ENCODE measurements around the gene SULT1E1.
"Not testable (repeated sequence)": the region's sequence is repeated elsewhere in the genome, so short reads cannot be mapped to it uniquely, and the experiment has no call there.

SULT1E1 gene

DNA sequence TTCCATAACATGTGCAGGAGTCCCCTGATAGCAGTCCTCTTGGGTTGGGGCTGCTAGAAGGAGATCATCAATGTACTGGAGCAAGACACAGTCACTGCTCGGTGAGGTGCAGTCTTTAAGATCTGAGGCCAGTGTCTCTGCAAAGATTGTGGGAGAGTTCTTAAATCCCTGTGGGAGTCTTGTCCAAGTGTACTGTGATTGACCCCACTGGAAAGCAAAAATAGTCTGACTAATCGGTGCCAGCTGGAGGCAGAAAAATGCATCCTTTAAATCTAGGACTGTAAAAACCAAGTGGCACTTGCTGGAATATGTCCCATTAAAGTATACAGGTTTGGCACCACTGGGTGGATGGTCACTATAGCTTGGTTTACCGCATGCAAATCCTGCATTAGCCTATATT lies 31.1 kb downstream of the SULT1E1 start:
- H3K4me3 ChIP-seq (ENCODE audit: low read length): no peak overlapping the region
- TF ChIP-seq, protein P1, sequence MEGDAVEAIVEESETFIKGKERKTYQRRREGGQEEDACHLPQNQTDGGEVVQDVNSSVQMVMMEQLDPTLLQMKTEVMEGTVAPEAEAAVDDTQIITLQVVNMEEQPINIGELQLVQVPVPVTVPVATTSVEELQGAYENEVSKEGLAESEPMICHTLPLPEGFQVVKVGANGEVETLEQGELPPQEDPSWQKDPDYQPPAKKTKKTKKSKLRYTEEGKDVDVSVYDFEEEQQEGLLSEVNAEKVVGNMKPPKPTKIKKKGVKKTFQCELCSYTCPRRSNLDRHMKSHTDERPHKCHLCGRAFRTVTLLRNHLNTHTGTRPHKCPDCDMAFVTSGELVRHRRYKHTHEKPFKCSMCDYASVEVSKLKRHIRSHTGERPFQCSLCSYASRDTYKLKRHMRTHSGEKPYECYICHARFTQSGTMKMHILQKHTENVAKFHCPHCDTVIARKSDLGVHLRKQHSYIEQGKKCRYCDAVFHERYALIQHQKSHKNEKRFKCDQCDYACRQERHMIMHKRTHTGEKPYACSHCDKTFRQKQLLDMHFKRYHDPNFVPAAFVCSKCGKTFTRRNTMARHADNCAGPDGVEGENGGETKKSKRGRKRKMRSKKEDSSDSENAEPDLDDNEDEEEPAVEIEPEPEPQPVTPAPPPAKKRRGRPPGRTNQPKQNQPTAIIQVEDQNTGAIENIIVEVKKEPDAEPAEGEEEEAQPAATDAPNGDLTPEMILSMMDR (conservative IDR thresholded peaks at IDR 0.05; ENCODE audit: low read depth, low read length): no peak
- peak; percentile 54 for DNase-seq (ENCODE audit: low read depth)

DNA sequence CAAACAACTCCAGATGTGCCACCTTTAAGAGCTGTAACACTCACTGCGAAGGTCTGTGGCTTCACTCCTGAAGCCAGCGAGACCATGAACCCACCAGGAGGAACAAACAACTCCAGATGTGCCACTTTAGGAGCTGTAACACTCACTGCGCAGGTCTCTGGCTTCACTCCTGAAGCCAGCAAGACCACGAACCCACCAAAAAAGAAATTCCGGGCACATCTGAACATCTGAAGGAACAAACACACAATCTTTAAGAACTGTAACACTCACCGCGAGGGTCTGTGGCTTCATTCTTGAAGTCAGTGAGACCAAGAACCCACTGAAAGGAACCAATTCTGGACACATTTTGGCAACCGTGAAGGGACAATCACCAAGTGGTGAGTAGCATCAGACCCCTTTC lies 34.9 kb downstream of the SULT1E1 start:
- not testable (repeated sequence) for DNase-seq (ENCODE audit: low read depth)

DNA sequence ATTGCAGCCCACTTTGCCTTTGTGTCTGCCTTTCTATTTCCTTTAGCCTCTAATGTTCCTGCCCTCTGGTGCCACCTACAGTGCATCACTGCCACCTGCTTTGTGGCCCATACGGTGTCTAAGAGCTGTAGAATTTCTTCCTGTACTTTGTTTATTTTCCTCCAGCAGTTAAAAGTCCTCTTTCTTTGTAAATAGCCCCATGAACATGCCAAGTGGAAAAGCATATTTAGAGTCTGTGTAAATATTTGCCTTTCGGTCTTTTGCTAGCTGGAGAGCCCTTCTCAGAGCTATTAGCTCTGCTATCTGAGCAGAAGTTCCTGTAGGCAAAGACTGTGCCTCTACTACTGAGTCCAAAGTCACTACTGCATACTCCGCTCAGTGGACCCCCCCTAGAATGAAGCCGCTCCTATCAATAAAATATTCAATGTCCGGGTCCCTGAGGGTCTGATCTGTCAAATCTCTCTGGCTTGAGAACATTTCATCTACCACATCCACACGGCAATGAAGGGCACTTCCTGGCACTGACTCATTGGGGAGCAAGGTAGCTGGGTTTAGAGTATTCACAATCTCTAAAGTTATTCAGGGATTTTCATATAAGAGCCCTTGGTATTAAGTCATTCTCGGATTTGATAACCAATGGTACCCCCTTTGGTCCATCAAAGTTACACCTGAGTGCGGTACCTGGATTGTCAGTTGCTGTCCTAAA lies 36.3 kb downstream of the SULT1E1 start:
- TF ChIP-seq, protein P1 (conservative IDR thresholded peaks at IDR 0.05; ENCODE audit: low read depth, low read length): peak; percentile 75
- H3K4me3 ChIP-seq (ENCODE audit: low read length): no peak overlapping the region
- no peak for DNase-seq (ENCODE audit: low read depth)

More for the DNA sequence above, 34.9 kb downstream of the SULT1E1 start:
- H3K4me3 ChIP-seq (ENCODE audit: low read length): not testable (repeated sequence)

DNA sequence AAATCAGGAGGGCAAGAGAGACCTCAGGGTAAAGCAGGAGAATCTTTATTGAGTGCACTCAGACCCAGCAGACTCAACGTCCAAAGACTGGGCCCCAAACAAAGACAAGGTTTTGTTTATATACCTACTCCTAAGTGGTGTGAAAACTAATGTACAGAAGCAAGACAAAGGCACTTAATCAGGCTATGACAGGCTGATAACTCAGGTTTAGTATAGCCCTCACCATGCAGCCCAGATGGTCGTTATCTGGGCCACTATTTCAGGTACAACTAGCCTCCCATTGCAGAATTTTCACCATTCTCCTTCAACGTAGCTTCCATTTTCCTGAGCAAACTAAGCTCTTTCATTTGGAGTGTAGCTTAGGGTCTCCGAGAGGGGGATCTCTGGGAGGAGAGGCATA lies 36.9 kb downstream of the SULT1E1 start:
- TF ChIP-seq, protein P1 (conservative IDR thresholded peaks at IDR 0.05; ENCODE audit: low read depth, low read length): no peak
- H3K4me3 ChIP-seq (ENCODE audit: low read length): no peak overlapping the region
- no peak for DNase-seq (ENCODE audit: low read depth)

DNA sequence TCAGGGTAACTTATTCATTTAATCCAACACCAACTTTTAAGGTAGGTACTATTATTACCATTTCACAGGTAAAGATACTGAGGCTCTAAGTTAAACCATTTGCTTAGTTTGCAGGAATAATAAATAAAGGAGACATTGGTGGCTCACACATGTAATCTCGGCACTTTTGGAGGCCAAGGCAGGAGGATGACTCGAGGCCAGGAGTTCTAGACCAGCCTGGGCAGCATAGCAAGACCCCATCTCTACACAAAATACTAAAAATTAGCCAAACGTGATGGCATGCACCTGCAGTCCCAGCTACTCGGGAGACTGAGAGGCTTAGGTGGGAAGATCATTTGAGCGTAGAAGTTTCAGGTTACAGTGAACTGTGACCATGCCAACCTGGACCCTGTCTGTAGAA lies 37.7 kb downstream of the SULT1E1 start:
- DNase-seq (ENCODE audit: low read depth): no peak
- H3K4me3 ChIP-seq (ENCODE audit: low read length): no peak overlapping the region
- TF ChIP-seq, protein P1 (conservative IDR thresholded peaks at IDR 0.05; ENCODE audit: low read depth, low read length): no peak

DNA sequence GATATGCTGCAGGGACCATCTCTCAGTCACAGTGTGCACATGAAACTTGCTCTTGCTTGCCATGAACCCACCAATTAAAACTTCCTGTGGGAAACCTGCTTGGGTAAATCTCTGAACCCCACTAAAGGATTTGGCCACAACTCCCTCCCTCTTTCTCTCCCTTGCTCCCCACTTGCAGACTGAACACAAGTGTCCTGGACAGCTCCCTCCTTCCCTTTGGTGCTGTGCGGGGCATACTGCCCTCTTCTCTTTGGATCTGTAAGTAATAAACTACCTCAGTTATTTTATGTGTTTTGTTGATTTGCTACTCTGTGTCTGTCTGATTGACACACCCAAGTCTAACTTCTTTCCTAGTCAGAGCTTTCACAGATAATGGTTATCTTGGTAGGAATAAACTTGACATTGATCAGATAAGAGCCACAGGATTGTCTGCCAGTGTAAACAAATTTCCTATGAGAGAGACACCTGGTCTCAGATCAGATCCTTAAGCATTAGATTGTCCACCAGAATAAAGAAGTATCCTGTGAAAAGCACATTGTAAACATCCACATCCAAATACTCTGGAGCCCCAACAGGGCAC lies 41.8 kb downstream of the SULT1E1 start:
- TF ChIP-seq, protein P1 (conservative IDR thresholded peaks at IDR 0.05; ENCODE audit: low read depth, low read length): no peak
- H3K4me3 ChIP-seq (ENCODE audit: low read length): no peak overlapping the region
- DNase-seq (ENCODE audit: low read depth): no peak

DNA sequence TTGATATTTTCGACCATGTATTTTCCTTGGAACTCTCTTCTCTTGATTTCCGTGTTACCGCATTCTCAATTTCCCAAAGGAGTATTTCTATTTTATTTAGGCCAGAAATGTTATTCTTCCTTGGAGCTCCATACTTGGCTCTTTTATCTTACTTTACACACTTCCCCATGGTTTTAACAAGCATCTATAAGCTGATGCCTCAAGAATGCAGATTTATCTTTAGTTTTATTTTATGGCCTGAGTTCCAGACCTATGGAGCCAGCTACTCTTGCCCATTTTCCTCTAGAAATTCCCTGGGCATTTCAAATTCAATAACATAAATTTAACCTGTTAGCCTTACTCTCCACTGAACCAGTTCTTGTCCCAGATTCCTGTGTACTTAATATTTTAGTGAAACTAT lies 43.7 kb downstream of the SULT1E1 start:
- TF ChIP-seq, protein P1 (conservative IDR thresholded peaks at IDR 0.05; ENCODE audit: low read depth, low read length): no peak
- H3K4me3 ChIP-seq (ENCODE audit: low read length): no peak overlapping the region
- DNase-seq (ENCODE audit: low read depth): no peak

All from retinal pigment epithelial cell (primary cell).